ENCODE measurements around the gene EPB41L2.

Gene EPB41L2

DNA sequence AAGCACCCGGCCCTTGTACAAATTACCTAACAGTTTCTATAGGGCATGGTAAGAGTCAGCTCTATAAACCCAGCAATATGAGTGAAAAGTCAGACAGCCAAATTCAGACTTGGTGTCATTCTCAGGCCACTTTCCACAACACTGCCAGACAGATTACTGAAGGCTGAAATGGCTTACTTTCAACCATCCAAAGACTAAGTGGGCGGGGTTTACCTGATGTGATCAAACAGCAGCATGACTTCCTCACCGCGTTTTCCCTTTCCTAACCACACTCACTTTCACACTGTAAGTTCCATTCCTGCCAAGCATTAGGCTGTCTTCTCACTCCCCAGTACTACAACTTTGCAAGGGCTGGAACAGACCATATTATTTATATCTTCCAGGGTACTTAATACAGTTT, 149.9 kb downstream of the EPB41L2 start:
- DNase-seq (ENCODE audit: low read depth, low spot score) = no peak
- H3K4me3 ChIP-seq = no peak overlapping the region
- 0 out of 2 replicates have a peak, but pooled peaks cover 7% of the 10 kb centered on the region for H3K36me3 ChIP-seq (ENCODE audit: insufficient read depth, low read length)
- no peaks in the 10 kb centered on the region for H3K9me3 ChIP-seq (ENCODE audit: low read depth, low read length)
- TF ChIP-seq POLR2AphosphoS5 (IDR thresholded peaks at IDR 0.05; ENCODE audit: borderline replicate concordance, low read depth, low read length) (no peak), EZH2 (IDR thresholded peaks at IDR 0.05) (no peak), FOXP2 (optimal IDR thresholded peaks at IDR 0.05; ENCODE audit: control extremely low read depth, extremely low read length, insufficient read depth) (no peak)
- no peak overlapping the region for H3K9ac ChIP-seq (ENCODE audit: insufficient read length)
- no peak overlapping the region for H3K27ac ChIP-seq

DNA sequence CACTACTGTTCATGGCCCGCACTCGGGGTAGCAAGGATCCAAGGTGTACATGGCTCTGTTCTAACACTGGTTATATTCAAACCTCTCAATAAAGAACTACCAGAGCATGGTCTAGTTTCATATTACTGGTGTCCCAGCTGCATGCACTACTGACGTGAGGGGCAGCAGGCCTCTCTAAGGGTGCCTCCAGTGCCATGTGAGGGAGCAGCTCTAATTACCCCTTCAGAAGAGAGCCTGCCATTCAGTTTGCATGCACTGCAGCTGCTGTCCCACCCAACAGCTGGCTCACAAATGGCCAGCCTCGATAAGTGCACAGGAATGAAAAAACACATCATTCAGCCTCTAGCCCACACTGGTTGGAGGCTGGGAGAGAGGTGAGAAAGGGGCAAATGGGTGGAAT, 150.6 kb downstream of the EPB41L2 start:
- H3K27ac ChIP-seq = no peak overlapping the region
- H3K4me3 ChIP-seq = no peak overlapping the region
- no peak for DNase-seq (ENCODE audit: low read depth, low spot score)
- TF ChIP-seq FOXP2 (optimal IDR thresholded peaks at IDR 0.05; ENCODE audit: control extremely low read depth, extremely low read length, insufficient read depth) (no peak), EZH2 (IDR thresholded peaks at IDR 0.05) (no peak), POLR2AphosphoS5 (IDR thresholded peaks at IDR 0.05; ENCODE audit: borderline replicate concordance, low read depth, low read length) (no peak)
- 0 out of 2 replicates have a peak, but pooled peaks cover 7% of the 10 kb centered on the region for H3K36me3 ChIP-seq (ENCODE audit: insufficient read depth, low read length)
- no peaks in the 10 kb centered on the region for H3K9me3 ChIP-seq (ENCODE audit: low read depth, low read length)
- no peak overlapping the region for H3K9ac ChIP-seq (ENCODE audit: insufficient read length)

DNA sequence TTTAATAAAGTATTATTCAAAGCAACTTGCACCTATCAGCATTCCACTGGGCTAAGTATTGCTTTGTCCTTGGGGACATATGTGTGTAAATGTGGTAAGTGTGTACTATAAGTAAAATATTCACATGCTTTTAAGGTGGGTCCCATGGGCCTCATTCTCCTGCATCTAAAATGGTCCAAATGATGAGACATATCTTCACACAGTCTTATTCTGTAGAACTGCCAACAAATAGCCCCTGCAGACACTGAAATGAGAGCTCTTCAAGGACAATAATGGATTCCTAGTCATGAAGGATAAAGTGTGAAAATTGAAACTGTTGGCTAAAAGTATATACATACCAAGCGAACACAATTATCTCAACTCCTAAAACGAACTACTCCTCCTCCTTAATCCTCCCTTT, 154.1 kb downstream of the EPB41L2 start:
- TF ChIP-seq EZH2 (IDR thresholded peaks at IDR 0.05) (no peak), POLR2AphosphoS5 (IDR thresholded peaks at IDR 0.05; ENCODE audit: borderline replicate concordance, low read depth, low read length) (no peak), FOXP2 (optimal IDR thresholded peaks at IDR 0.05; ENCODE audit: control extremely low read depth, extremely low read length, insufficient read depth) (no peak)
- Histone ChIP-seq H3K36me3 (ENCODE audit: insufficient read depth, low read length) (no peaks in the 10 kb centered on the region), H3K27ac (peak overlapping the region; percentile 78), H3K4me3 (no peak overlapping the region), H3K9ac (ENCODE audit: insufficient read length) (no peak overlapping the region), H3K9me3 (ENCODE audit: low read depth, low read length) (no peaks in the 10 kb centered on the region)
- DNase-seq (ENCODE audit: low read depth, low spot score) = no peak

DNA sequence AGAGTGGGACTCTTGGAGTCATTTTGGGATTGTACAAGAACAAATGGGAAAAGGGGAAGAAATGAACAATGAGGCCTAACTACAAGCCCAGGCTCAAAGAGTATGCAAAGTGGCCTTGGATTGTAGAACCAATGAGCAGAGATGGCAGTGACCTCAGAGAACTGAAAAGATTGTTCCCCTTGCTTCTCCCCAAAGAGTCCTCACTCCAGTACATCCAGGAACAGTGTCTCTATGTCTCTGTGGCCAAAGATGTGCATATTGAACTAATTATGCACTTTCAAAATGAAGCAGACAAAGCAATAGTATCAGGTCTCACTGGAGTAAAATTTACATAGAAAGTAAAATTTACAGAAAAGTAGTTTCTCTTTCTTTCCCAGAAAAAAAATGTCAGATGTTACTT, 154.9 kb downstream of the EPB41L2 start:
- H3K27ac ChIP-seq = peak overlapping the region; percentile 78
- TF ChIP-seq FOXP2 (optimal IDR thresholded peaks at IDR 0.05; ENCODE audit: control extremely low read depth, extremely low read length, insufficient read depth) = no peak
- TF ChIP-seq EZH2 (IDR thresholded peaks at IDR 0.05) = no peak
- no peak for TF ChIP-seq POLR2AphosphoS5 (IDR thresholded peaks at IDR 0.05; ENCODE audit: borderline replicate concordance, low read depth, low read length)
- peak overlapping the region; percentile 43; the same call in 1 of the 2 replicates for H3K4me3 ChIP-seq
- no peaks in the 10 kb centered on the region for H3K36me3 ChIP-seq (ENCODE audit: insufficient read depth, low read length)
- no peaks in the 10 kb centered on the region for H3K9me3 ChIP-seq (ENCODE audit: low read depth, low read length)
- H3K9ac ChIP-seq (ENCODE audit: insufficient read length) = peak overlapping the region; percentile 19
- DNase-seq (ENCODE audit: low read depth, low spot score) = no peak

DNA sequence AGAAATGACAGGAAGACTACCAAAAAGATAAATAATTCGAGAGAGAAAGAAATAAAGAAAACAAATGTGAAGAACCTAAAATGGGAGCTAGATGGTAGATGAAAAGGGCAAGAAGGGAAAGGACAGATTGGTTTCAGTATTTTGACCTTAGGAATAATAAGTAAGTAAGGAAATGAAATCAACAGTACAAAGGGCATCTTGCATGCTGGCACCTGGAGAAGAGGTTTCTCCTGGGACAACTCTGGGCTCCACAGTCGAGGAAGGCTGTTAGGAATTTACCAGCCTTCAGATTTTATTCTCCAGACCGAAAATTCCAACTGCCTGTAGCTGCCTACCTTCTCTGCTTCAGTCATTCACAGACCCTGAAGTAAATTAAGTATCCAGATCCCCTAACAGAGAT, 155.4 kb downstream of the EPB41L2 start:
- Histone ChIP-seq H3K4me3 (no peak overlapping the region; the same call in 1 of the 2 replicates), H3K27ac (peak overlapping the region; percentile 78), H3K36me3 (ENCODE audit: insufficient read depth, low read length) (no peaks in the 10 kb centered on the region), H3K9ac (ENCODE audit: insufficient read length) (peak overlapping the region; percentile 19), H3K9me3 (ENCODE audit: low read depth, low read length) (no peaks in the 10 kb centered on the region)
- TF ChIP-seq EZH2 (IDR thresholded peaks at IDR 0.05) = no peak
- no peak for TF ChIP-seq FOXP2 (optimal IDR thresholded peaks at IDR 0.05; ENCODE audit: control extremely low read depth, extremely low read length, insufficient read depth)
- TF ChIP-seq POLR2AphosphoS5 (IDR thresholded peaks at IDR 0.05; ENCODE audit: borderline replicate concordance, low read depth, low read length) = no peak
- DNase-seq (ENCODE audit: low read depth, low spot score) = no peak

DNA sequence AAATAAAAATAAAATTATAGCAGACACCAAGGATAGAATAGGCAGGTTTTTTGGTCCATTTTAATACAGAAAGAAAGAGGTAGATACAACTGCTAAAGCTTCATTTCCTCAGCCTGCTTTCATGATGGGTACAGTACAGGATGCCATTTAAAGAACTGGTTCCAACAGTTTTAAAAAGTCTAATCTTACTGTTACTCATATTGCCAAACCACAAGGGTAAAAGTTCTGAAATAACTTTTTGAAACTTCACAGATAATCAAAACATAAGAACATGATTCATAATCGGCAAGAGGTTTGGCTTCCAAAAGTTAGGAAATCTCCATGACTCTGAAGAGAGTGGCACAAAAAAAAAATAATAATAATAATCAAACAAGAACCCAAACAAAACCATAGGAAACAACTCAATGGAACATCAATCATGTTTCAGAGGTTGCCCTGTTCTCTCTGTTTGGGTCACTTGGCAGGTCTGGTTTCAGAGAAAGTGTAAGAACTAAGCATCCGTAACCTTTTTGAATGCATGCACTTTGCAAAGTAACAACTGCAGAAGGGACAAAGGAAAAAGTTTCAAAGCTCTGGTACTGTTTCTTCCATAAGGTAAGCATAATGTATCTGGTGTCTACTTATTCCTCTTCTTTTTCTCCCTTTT, 156.2 kb downstream of the EPB41L2 start:
- Histone ChIP-seq H3K9me3 (ENCODE audit: low read depth, low read length) (no peaks in the 10 kb centered on the region), H3K36me3 (ENCODE audit: insufficient read depth, low read length) (no peaks in the 10 kb centered on the region), H3K4me3 (no peak overlapping the region), H3K27ac (no peak overlapping the region), H3K9ac (ENCODE audit: insufficient read length) (no peak overlapping the region)
- no peak for DNase-seq (ENCODE audit: low read depth, low spot score)
- TF ChIP-seq EZH2 (IDR thresholded peaks at IDR 0.05) (no peak), FOXP2 (optimal IDR thresholded peaks at IDR 0.05; ENCODE audit: control extremely low read depth, extremely low read length, insufficient read depth) (no peak), POLR2AphosphoS5 (IDR thresholded peaks at IDR 0.05; ENCODE audit: borderline replicate concordance, low read depth, low read length) (no peak)

DNA sequence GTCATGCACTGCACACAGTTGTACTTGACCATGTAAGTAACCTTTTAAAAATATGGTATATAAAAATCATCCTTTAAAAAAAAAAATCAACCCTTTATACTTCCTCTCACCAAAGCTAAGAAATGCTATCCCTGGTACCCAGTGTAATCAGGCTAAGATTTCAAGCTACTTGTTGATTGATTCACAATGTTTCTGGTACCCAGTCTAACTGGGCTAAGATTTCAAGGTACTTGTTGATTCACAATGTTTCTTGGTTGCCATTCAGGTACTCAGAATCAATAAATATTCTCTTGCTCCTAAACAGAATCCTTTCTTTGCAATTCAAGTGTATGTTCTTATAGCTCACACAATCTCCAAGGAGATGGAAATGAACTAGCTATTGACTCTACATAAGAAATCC, 159.4 kb downstream of the EPB41L2 start:
- H3K9me3 ChIP-seq (ENCODE audit: low read depth, low read length) = no peaks in the 10 kb centered on the region
- DNase-seq (ENCODE audit: low read depth, low spot score) = no peak
- H3K4me3 ChIP-seq = no peak overlapping the region
- H3K36me3 ChIP-seq (ENCODE audit: insufficient read depth, low read length) = peaks cover 17% of the 10 kb centered on the region
- no peak overlapping the region for H3K9ac ChIP-seq (ENCODE audit: insufficient read length)
- TF ChIP-seq POLR2AphosphoS5 (IDR thresholded peaks at IDR 0.05; ENCODE audit: borderline replicate concordance, low read depth, low read length) (no peak), FOXP2 (optimal IDR thresholded peaks at IDR 0.05; ENCODE audit: control extremely low read depth, extremely low read length, insufficient read depth) (no peak), EZH2 (IDR thresholded peaks at IDR 0.05) (no peak)
- H3K27ac ChIP-seq = no peak overlapping the region

DNA sequence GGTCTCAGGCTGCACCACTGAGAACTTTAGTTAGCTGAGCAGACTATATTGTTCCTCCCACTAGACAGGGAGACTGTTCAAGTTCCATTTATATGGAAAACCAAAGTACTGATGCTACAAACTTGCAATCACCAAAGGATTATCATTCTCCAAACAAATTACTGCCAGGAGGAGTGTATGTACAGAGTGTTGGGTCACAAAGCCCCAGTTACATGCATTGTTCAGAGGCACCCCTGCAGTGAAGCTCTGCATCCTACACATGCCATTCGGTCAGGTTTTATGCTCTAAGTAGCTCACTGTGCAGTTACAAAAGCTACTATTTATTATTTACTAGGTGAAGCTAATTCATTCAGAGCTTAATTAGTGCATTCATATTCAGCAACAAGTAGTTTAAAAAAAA, 160.0 kb downstream of the EPB41L2 start:
- TF ChIP-seq FOXP2 (optimal IDR thresholded peaks at IDR 0.05; ENCODE audit: control extremely low read depth, extremely low read length, insufficient read depth) (no peak), POLR2AphosphoS5 (IDR thresholded peaks at IDR 0.05; ENCODE audit: borderline replicate concordance, low read depth, low read length) (no peak), EZH2 (IDR thresholded peaks at IDR 0.05) (no peak)
- no peak for DNase-seq (ENCODE audit: low read depth, low spot score)
- H3K4me3 ChIP-seq = no peak overlapping the region

DNA sequence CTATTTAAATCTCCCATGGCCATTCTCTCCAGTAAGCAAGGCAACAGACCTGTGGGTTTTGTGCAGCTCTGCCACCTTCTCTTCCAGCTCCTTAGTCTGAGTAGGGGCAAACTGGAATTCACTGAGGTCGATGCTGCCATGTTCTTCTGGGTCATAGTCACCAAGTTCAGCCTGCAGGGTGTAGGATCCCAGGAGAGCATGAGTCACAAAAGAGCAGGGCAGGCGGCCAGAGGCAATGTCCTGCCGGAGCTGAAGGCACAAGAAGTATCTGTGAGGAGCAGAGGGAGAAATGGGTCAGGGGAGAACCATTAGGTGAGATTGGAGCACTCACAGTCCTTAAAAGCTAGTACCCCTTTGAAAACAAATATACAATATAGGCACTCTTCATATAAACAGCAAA, 162.1 kb downstream of the EPB41L2 start:
- no peak for DNase-seq (ENCODE audit: low read depth, low spot score)
- H3K36me3 ChIP-seq (ENCODE audit: insufficient read depth, low read length) = peaks cover 28% of the 10 kb centered on the region
- TF ChIP-seq EZH2 (IDR thresholded peaks at IDR 0.05) (no peak), POLR2AphosphoS5 (IDR thresholded peaks at IDR 0.05; ENCODE audit: borderline replicate concordance, low read depth, low read length) (no peak), FOXP2 (optimal IDR thresholded peaks at IDR 0.05; ENCODE audit: control extremely low read depth, extremely low read length, insufficient read depth) (no peak)
- no peak overlapping the region for H3K27ac ChIP-seq
- no peak overlapping the region for H3K4me3 ChIP-seq
- H3K9ac ChIP-seq (ENCODE audit: insufficient read length) = no peak overlapping the region
- H3K9me3 ChIP-seq (ENCODE audit: low read depth, low read length) = no peaks in the 10 kb centered on the region

More for the DNA sequence above, 160.0 kb downstream of the EPB41L2 start:
- Histone ChIP-seq H3K36me3 (ENCODE audit: insufficient read depth, low read length) (peaks cover 21% of the 10 kb centered on the region), H3K9ac (ENCODE audit: insufficient read length) (no peak overlapping the region), H3K27ac (no peak overlapping the region), H3K9me3 (ENCODE audit: low read depth, low read length) (no peaks in the 10 kb centered on the region)

All from SK-N-MC (cell line).